ENCODE results near the gene KCNJ3.

Gene KCNJ3

GRCh38 chr2:154762638-154763037, 64.1 kb downstream of the KCNJ3 start:
- TF ChIP-seq, protein P1, sequence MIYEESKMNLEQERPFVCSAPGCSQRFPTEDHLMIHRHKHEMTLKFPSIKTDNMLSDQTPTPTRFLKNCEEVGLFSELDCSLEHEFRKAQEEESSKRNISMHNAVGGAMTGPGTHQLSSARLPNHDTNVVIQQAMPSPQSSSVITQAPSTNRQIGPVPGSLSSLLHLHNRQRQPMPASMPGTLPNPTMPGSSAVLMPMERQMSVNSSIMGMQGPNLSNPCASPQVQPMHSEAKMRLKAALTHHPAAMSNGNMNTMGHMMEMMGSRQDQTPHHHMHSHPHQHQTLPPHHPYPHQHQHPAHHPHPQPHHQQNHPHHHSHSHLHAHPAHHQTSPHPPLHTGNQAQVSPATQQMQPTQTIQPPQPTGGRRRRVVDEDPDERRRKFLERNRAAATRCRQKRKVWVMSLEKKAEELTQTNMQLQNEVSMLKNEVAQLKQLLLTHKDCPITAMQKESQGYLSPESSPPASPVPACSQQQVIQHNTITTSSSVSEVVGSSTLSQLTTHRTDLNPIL (CRISPR knock-in tag; IDR thresholded peaks at IDR 0.05; ENCODE audit: low read depth) = no peak
- TF ChIP-seq ZNF70 (CRISPR knock-in tag; IDR thresholded peaks at IDR 0.05) (no peak), ARNTL (CRISPR knock-in tag; IDR thresholded peaks at IDR 0.05; ENCODE audit: borderline replicate concordance, low read depth) (no peak), ZFP30 (CRISPR knock-in tag; IDR thresholded peaks at IDR 0.05) (no peak), TOX (CRISPR knock-in tag; IDR thresholded peaks at IDR 0.05; ENCODE audit: borderline replicate concordance) (no peak), BACH2 (CRISPR knock-in tag; IDR thresholded peaks at IDR 0.05; ENCODE audit: borderline replicate concordance) (no peak), ZFP3 (CRISPR knock-in tag; IDR thresholded peaks at IDR 0.05) (no peak), ZC3H10 (CRISPR knock-in tag; IDR thresholded peaks at IDR 0.05) (no peak), TCF4 (CRISPR knock-in tag; IDR thresholded peaks at IDR 0.05; ENCODE audit: borderline replicate concordance) (no peak), PPARA (CRISPR knock-in tag; IDR thresholded peaks at IDR 0.05; ENCODE audit: borderline replicate concordance) (no peak), CSRNP3 (CRISPR knock-in tag; IDR thresholded peaks at IDR 0.05) (no peak), TSHZ2 (CRISPR knock-in tag; IDR thresholded peaks at IDR 0.05) (no peak), RARB (CRISPR knock-in tag; IDR thresholded peaks at IDR 0.05) (no peak), CSDC2 (CRISPR knock-in tag; IDR thresholded peaks at IDR 0.05) (no peak), GLIS3 (CRISPR knock-in tag; IDR thresholded peaks at IDR 0.05) (no peak), ISL1 (CRISPR knock-in tag; IDR thresholded peaks at IDR 0.05) (no peak), SNAI2 (CRISPR knock-in tag; IDR thresholded peaks at IDR 0.05) (no peak)
- TF ChIP-seq, protein P2, sequence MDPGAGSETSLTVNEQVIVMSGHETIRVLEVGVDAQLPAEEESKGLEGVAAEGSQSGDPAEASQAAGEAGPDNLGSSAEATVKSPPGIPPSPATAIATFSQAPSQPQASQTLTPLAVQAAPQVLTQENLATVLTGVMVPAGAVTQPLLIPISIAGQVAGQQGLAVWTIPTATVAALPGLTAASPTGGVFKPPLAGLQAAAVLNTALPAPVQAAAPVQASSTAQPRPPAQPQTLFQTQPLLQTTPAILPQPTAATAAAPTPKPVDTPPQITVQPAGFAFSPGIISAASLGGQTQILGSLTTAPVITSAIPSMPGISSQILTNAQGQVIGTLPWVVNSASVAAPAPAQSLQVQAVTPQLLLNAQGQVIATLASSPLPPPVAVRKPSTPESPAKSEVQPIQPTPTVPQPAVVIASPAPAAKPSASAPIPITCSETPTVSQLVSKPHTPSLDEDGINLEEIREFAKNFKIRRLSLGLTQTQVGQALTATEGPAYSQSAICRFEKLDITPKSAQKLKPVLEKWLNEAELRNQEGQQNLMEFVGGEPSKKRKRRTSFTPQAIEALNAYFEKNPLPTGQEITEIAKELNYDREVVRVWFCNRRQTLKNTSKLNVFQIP (CRISPR knock-in tag; IDR thresholded peaks at IDR 0.05; ENCODE audit: borderline replicate concordance, low read depth) = no peak
- ATAC-seq = no peak

DNA sequence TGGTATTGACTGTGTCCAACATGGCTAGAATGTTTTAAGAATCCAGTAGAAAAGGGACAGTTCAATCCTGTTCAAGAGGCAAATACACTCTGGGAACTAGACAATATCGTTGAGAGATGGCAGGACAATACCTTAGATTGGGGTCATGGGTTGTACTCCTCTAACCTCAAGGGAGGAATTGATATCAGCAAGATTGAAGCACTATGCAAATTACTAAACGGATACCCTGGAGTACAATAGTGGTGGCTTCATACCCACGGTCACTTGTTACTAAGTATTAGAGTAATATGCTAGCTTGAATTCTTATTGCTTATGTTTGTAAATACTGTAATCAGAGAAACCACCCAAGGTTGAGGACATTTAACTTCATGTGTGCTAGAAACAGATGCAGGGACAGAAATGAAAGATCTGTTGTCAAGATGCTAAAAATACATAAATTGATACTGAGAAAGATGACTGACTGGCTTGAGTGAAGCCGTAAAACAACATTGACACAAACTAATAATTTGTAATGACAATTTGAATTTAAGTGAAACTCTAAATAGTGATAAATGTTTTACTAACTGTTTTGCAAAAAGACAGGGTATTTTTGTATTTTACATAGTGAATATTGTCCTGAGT, 73.3 kb downstream of the KCNJ3 start:
- no peak for TF ChIP-seq SNAI2 (CRISPR knock-in tag; IDR thresholded peaks at IDR 0.05)
- TF ChIP-seq, protein P2 (CRISPR knock-in tag; IDR thresholded peaks at IDR 0.05; ENCODE audit: borderline replicate concordance, low read depth) = no peak
- no peak for TF ChIP-seq CSRNP3 (CRISPR knock-in tag; IDR thresholded peaks at IDR 0.05)
- no peak for TF ChIP-seq CSDC2 (CRISPR knock-in tag; IDR thresholded peaks at IDR 0.05)
- no peak for TF ChIP-seq BACH2 (CRISPR knock-in tag; IDR thresholded peaks at IDR 0.05; ENCODE audit: borderline replicate concordance)
- no peak for TF ChIP-seq TOX (CRISPR knock-in tag; IDR thresholded peaks at IDR 0.05; ENCODE audit: borderline replicate concordance)
- no peak for ATAC-seq

- no peak for ATAC-seq
- no peak for TF ChIP-seq RARB (CRISPR knock-in tag; IDR thresholded peaks at IDR 0.05)
Measured at GRCh38 chr2:154776825-154777224, 78.3 kb downstream of the KCNJ3 start.
